ENCODE data around the gene SLC25A51.

The SLC25A51 gene

DNA sequence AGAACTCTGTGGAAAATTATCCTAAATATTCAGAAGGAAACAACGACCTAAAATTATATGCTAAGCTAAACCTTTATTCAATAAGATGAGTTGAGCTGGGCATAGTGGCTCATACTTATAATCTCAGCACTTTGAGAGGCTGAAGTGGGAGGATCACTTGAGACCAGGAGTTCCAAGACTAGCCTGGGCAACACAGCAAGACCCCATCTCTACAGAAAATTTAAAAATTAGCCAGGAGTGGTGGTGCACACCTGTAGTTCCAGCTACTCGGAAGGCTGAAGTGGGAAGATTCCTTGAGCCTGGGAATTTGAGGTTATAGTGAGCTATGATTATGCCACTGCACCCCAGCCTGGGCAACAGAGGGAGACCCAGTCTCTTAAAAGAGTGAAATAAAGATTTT is 51.7 kb downstream of the SLC25A51 start:
- TF ChIP-seq, protein P1, sequence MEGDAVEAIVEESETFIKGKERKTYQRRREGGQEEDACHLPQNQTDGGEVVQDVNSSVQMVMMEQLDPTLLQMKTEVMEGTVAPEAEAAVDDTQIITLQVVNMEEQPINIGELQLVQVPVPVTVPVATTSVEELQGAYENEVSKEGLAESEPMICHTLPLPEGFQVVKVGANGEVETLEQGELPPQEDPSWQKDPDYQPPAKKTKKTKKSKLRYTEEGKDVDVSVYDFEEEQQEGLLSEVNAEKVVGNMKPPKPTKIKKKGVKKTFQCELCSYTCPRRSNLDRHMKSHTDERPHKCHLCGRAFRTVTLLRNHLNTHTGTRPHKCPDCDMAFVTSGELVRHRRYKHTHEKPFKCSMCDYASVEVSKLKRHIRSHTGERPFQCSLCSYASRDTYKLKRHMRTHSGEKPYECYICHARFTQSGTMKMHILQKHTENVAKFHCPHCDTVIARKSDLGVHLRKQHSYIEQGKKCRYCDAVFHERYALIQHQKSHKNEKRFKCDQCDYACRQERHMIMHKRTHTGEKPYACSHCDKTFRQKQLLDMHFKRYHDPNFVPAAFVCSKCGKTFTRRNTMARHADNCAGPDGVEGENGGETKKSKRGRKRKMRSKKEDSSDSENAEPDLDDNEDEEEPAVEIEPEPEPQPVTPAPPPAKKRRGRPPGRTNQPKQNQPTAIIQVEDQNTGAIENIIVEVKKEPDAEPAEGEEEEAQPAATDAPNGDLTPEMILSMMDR (IDR thresholded peaks at IDR 0.05; ENCODE audit: extremely low read depth, insufficient read depth, missing control alignments), result no peak
- no peak for DNase-seq (ENCODE audit: low spot score)
- in situ Hi-C loops (cut with MboI; ENCODE audit: low pct_unique_long_range_greater_than_20kb, low sequenced_read_pairs, unreplicated experiment), result loop anchor here (25.0 kb wide), 1 partner anchor 365 kb away; the partner anchor contains the start of gene POLR1E

DNA sequence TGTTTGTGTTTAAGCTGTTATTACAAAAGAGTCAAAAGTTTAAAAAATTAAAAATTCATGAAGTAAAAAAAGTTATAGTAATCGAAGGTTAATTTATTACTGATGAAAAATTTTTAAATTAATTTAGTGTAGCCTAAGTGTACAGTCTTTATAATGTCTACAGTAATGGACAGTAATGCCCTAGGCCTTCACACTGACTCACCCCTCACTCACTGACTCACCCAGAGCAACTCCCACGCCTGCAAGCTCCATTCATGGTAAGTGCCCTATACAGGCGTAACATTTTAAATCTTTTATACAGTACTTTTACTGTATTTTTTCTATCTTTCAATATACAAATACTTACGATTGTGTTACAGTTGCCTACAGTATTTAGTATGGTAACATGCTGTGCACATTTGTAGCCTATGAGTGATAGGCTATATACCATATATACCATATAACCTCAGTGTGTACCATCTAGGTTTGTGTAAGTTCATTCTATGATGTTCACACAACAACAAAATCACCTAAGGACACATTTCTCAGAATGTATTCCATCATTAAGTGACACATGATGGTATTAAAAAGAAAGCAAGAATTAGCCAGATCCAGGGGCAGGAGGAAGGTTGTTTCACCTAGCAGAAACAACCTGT is 63.2 kb downstream of the SLC25A51 start:
- TF ChIP-seq, protein P1 (IDR thresholded peaks at IDR 0.05; ENCODE audit: extremely low read depth, insufficient read depth, missing control alignments), result no peak
- in situ Hi-C loops (cut with MboI; ENCODE audit: low pct_unique_long_range_greater_than_20kb, low sequenced_read_pairs, unreplicated experiment), result no loop called here
- no peak for DNase-seq (ENCODE audit: low spot score)

DNA sequence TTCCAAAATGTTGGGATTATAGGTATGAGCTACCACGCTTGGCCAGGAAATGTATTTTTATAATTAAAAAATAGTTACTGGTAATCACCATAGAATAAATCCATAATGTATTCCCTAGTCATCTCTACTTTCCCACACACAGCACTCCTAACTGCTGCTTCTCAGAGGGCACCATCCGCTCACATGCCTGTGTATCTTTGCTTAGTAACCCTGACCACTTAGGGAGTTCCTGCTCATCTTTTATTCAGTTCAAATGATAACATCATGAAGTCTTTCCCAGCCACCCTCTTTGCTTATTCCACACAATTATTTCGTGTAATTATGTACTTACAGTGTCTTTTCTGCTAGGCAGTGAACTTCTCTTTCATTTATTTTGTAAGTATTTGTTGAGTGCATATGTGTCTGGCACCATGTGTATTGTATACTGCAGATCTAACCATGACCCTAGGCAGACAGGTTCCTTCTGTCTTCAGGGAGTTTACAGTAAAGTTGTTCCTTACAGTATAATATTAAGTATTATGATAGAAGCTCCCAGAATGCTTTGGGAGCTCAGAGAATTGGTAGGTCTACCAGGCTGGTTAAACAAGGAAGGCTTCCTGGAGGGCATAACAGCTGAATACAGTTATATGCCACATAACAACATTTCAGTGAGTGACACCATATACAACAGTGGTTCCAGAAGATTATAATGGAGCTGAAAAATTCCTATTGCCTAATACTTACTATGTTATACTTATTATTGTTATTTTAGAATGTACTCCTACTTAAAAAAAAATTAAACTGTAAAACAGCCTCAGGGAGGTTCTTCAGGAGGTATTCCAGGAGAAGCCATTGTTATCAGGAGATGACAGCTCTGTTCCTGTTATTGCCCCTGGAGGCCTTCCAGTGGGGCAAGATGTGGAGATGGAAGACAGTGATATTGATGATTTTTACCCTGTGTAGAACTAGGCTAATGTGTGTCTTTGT is 64.1 kb downstream of the SLC25A51 start:
- TF ChIP-seq, protein P1 (IDR thresholded peaks at IDR 0.05; ENCODE audit: extremely low read depth, insufficient read depth, missing control alignments), result no peak
- no peak for DNase-seq (ENCODE audit: low spot score)
- in situ Hi-C loops (cut with MboI; ENCODE audit: low pct_unique_long_range_greater_than_20kb, low sequenced_read_pairs, unreplicated experiment), result no loop called here
